Neural progenitor cell (in vitro differentiated cells): Measurements from ENCODE around the gene TUBGCP3. TPM values are rescaled to one million over a fixed set of nuclear protein-coding genes. Genes with fewer than 3 reads are reported as not detected.

ENCODE experiments used
- DNase-seq: peaks from one replicate; pipeline ENCODE4 v3.0.0-alpha.2; 2016; ENCODE audit warnings: low spot score
- H2AFZ ChIP-seq: fragments of 200-600 bp; sonication (generic); replicated peaks from 2 replicates; pipeline ENCODE4 v1.6.1; 2016; ENCODE audit warnings: antibody characterized with exemption
- H3F3A ChIP-seq: fragments of 200-600 bp; sonication (generic); 2 replicates; pipeline ENCODE4 v1.6.1; 2016; ENCODE audit warnings: antibody characterized with exemption, low read depth
- H3K27ac ChIP-seq: fragments of 200-600 bp; sonication (generic); 2 replicates; pipeline ENCODE4 v1.5.1; 2016; ENCODE audit warnings: mild to moderate bottlenecking
- H3K27me3 ChIP-seq: fragments of 200-600 bp; sonication (generic); 2 replicates; pipeline ENCODE4 v1.6.1; 2016; ENCODE audit warnings: mild to moderate bottlenecking, moderate library complexity
- H3K36me3 ChIP-seq: fragments of 200-600 bp; sonication (generic); 2 replicates; pipeline ENCODE4 v1.5.1; 2016
- H3K4me1 ChIP-seq: fragments of 200-600 bp; sonication (generic); 2 replicates; pipeline ENCODE4 v1.6.1; 2016; ENCODE audit warnings: mixed run types
- H3K4me2 ChIP-seq: fragments of 200-600 bp; sonication (generic); 2 replicates; pipeline ENCODE4 v1.6.1; 2016
- H3K4me3 ChIP-seq: fragments of 200-600 bp; sonication (generic); 2 replicates; pipeline ENCODE4 v1.5.1; 2016
- H3K79me2 ChIP-seq: fragments of 200-600 bp; sonication (generic); 2 replicates; pipeline ENCODE4 v1.6.1; 2016; ENCODE audit warnings: low read depth
- H3K9ac ChIP-seq: fragments of 200-600 bp; sonication (generic); 2 replicates; pipeline ENCODE4 v1.6.1; 2016
- H3K9me3 ChIP-seq: fragments of 200-600 bp; sonication (generic); 2 replicates; pipeline ENCODE4 v1.5.1; 2016; ENCODE audit warnings: low read depth
- H4K20me1 ChIP-seq: fragments of 200-600 bp; sonication (generic); 2 replicates; pipeline ENCODE4 v1.6.1; 2016; ENCODE audit warnings: low read depth
- H3K27ac Mint-ChIP-seq: 3 replicates; pipeline ENCODE4 v1.8.0; 2021; ENCODE audit warnings: mixed read lengths
- H3K27me3 Mint-ChIP-seq: 2 replicates; pipeline ENCODE4 v1.8.0; 2022; ENCODE audit warnings: low read depth, mild to moderate bottlenecking, inconsistent platforms, moderate library complexity, mixed read lengths; ENCODE audit not compliant: insufficient read depth
- H3K36me3 Mint-ChIP-seq: 3 replicates; pipeline ENCODE4 v1.8.0; 2021; ENCODE audit warnings: mixed read lengths
- H3K4me1 Mint-ChIP-seq: 3 replicates; pipeline ENCODE4 v1.8.0; 2021; ENCODE audit warnings: mixed read lengths
- H3K4me3 Mint-ChIP-seq: 3 replicates; pipeline ENCODE4 v1.8.0; 2021; ENCODE audit warnings: mild to moderate bottlenecking, moderate library complexity, mixed read lengths
- H3K9me3 Mint-ChIP-seq: 3 replicates; pipeline ENCODE4 v1.8.0; 2020; ENCODE audit warnings: mixed read lengths
- EZH2 ChIP-seq: fragments of 200-600 bp; sonication (generic); IDR thresholded peaks from 2 replicates; pipeline ENCODE4 v1.6.1; 2017; ENCODE audit warnings: antibody characterized with exemption, mild to moderate bottlenecking, moderate library complexity
- EZH2phosphoT487 ChIP-seq: fragments of 200-600 bp; sonication (generic); IDR thresholded peaks from 2 replicates; pipeline ENCODE4 v1.6.1; 2017; ENCODE audit warnings: antibody characterized with exemption
- total RNA-seq: library from RNA; depleted of rRNA; stranded (reverse); fragments of >200 nt; gene quantifications from 2 replicates; pipeline ENCODE4 v1.2.3, GENCODE V29; 2015; ENCODE audit warnings: low replicate concordance
- TF ChIP-seq, protein P1 (sequence below): fragments of 200-600 bp; sonication (generic); IDR thresholded peaks from 2 replicates; pipeline ENCODE4 v1.5.1; 2017; ENCODE audit warnings: antibody characterized with exemption, mild to moderate bottlenecking

The TUBGCP3 gene
- total RNA-seq, 1 donor from 2014 or later = 33.6 TPM

GRCh38 chr13:112592647-112593046 is 4.7 kb upstream of the TUBGCP3 start:
- TF ChIP-seq, protein P1, sequence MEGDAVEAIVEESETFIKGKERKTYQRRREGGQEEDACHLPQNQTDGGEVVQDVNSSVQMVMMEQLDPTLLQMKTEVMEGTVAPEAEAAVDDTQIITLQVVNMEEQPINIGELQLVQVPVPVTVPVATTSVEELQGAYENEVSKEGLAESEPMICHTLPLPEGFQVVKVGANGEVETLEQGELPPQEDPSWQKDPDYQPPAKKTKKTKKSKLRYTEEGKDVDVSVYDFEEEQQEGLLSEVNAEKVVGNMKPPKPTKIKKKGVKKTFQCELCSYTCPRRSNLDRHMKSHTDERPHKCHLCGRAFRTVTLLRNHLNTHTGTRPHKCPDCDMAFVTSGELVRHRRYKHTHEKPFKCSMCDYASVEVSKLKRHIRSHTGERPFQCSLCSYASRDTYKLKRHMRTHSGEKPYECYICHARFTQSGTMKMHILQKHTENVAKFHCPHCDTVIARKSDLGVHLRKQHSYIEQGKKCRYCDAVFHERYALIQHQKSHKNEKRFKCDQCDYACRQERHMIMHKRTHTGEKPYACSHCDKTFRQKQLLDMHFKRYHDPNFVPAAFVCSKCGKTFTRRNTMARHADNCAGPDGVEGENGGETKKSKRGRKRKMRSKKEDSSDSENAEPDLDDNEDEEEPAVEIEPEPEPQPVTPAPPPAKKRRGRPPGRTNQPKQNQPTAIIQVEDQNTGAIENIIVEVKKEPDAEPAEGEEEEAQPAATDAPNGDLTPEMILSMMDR = no peak
- TF ChIP-seq EZH2 = no peak
- no peak for TF ChIP-seq EZH2phosphoT487
- H3K4me3 ChIP-seq = no peak overlapping the region
- H3K9ac ChIP-seq = no peak overlapping the region
- H3K36me3 ChIP-seq = no peaks in the 10 kb centered on the region
- no peaks in the 10 kb centered on the region for H3K9me3 ChIP-seq
- H3K4me1 Mint-ChIP-seq = peaks cover 9% of the 10 kb centered on the region
- H3K4me2 ChIP-seq = no peak overlapping the region
- no peak overlapping the region for H3K27ac Mint-ChIP-seq
- H3K4me3 Mint-ChIP-seq = no peak overlapping the region
- peaks cover 12% of the 10 kb centered on the region for H3F3A ChIP-seq
- peaks cover 2% of the 10 kb centered on the region for H3K9me3 Mint-ChIP-seq
- no peaks in the 10 kb centered on the region for H4K20me1 ChIP-seq
- peaks cover 4% of the 10 kb centered on the region for H3K36me3 Mint-ChIP-seq
- H3K4me1 ChIP-seq = no peaks in the 10 kb centered on the region
- H3K27ac ChIP-seq = no peak overlapping the region
- H2AFZ ChIP-seq = no peak overlapping the region
- peaks cover 4% of the 10 kb centered on the region for H3K27me3 Mint-ChIP-seq
- no peaks in the 10 kb centered on the region for H3K27me3 ChIP-seq
- no peak for DNase-seq
- peaks cover 2% of the 10 kb centered on the region for H3K79me2 ChIP-seq

- peaks cover 6% of the 10 kb centered on the region for H3K79me2 ChIP-seq
- peaks cover 16% of the 10 kb centered on the region for H3F3A ChIP-seq
Observed at GRCh38 chr13:112592181-112592580, 4.2 kb upstream of the TUBGCP3 start.

DNA sequence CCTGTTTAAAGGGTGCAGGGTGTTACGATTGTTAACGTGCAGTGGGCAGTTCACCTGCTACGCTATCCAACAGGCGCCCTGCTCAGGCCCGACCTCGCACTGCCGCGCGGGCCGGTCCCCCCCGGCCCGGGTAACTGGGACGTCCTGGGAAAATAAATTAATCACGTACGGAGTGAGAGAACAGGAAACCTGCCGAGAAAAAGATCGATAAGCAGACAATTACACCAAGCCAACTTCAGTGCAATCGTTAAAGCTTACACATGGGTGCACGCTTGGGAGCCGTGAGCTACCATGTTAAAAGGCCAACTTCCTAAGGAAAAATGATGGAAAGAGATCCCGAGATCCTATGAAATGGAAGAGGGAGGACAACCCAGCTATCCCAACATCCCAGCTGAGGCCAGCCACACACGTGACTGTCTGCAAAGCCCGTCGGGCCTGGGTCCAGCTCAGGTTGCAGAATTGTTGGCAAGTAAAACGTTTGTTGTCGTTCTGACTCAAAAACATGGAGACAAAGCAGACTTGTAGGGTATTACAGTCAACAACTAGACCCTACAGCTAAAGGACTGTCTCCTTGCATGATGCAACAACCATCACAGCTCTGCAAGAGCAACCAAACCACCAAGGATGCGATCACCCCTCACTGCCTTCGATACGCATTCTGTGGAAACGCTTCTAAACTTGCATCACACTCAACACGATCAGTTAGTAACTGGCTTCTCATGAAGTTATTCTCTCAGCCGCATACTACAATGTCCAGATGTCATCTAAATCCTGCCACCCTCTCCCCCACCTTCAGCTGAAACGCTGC is 741 bp upstream of the TUBGCP3 start:
- H3K4me2 ChIP-seq = peak overlapping the region; percentile 92
- peaks cover 8% of the 10 kb centered on the region for H3K4me1 ChIP-seq
- H4K20me1 ChIP-seq = peaks cover 14% of the 10 kb centered on the region
- peak overlapping the region; percentile 89 for H2AFZ ChIP-seq
- no peaks in the 10 kb centered on the region for H3K36me3 ChIP-seq
- Mint-ChIP-seq H3K27me3 (peaks cover 3% of the 10 kb centered on the region), H3K4me3 (peak overlapping the region; percentile 98), H3K27ac (peak overlapping the region; percentile 57), H3K4me1 (peaks cover 20% of the 10 kb centered on the region), H3K36me3 (peaks cover 21% of the 10 kb centered on the region), H3K9me3 (no peaks in the 10 kb centered on the region)
- H3K27ac ChIP-seq = no peak overlapping the region
- TF ChIP-seq EZH2phosphoT487 (no peak), EZH2 (no peak)
- TF ChIP-seq, protein P1 = no peak
- no peak overlapping the region for H3K9ac ChIP-seq
- no peaks in the 10 kb centered on the region for H3K27me3 ChIP-seq
- H3K4me3 ChIP-seq = peak overlapping the region; percentile 78
- no peaks in the 10 kb centered on the region for H3K9me3 ChIP-seq
- peaks cover 20% of the 10 kb centered on the region for H3F3A ChIP-seq
- no peak for DNase-seq
- peaks cover 41% of the 10 kb centered on the region for H3K79me2 ChIP-seq

More at GRCh38 chr13:112592181-112592580, 4.2 kb upstream of the TUBGCP3 start:
- DNase-seq = no peak
- Mint-ChIP-seq H3K36me3 (peaks cover 5% of the 10 kb centered on the region), H3K27ac (no peak overlapping the region), H3K9me3 (peaks cover 2% of the 10 kb centered on the region), H3K4me3 (no peak overlapping the region), H3K27me3 (peaks cover 4% of the 10 kb centered on the region), H3K4me1 (peaks cover 11% of the 10 kb centered on the region)
- H3K4me3 ChIP-seq = no peak overlapping the region
- no peak overlapping the region for H3K9ac ChIP-seq
- H3K27me3 ChIP-seq = no peaks in the 10 kb centered on the region
- H3K36me3 ChIP-seq = no peaks in the 10 kb centered on the region
- H3K9me3 ChIP-seq = no peaks in the 10 kb centered on the region
- no peaks in the 10 kb centered on the region for H4K20me1 ChIP-seq
- TF ChIP-seq EZH2phosphoT487 = no peak
- TF ChIP-seq, protein P1 = no peak
- TF ChIP-seq EZH2 = no peak
- H3K4me1 ChIP-seq = no peaks in the 10 kb centered on the region
- H3K4me2 ChIP-seq = no peak overlapping the region
- no peak overlapping the region for H2AFZ ChIP-seq
- H3K27ac ChIP-seq = no peak overlapping the region
